GM18861 (cell line): ENCODE results near the gene PSMF1.
"Not testable (repeated sequence)": the region's sequence is repeated elsewhere in the genome, so short reads cannot be mapped to it uniquely, and the experiment has no call there.

ENCODE experiments used
- ATAC-seq: cut with Tn5 transposase; IDR thresholded peaks from one replicate; pipeline ENCODE4 v1.9.1; 2021; ENCODE audit not compliant: unreplicated experiment

PSMF1 gene

GRCh38 chr20:1122388-1123315, 4.2 kb downstream of the PSMF1 start:
- ATAC-seq, result no peak

- no peak for ATAC-seq
Observed at GRCh38 chr20:1123666-1124065, 5.3 kb downstream of the PSMF1 start.

- no peak for ATAC-seq
Observed at GRCh38 chr20:1124421-1124820, 6.0 kb downstream of the PSMF1 start.

- ATAC-seq, result no peak
Observed at GRCh38 chr20:1125277-1125676, 6.9 kb downstream of the PSMF1 start.

- ATAC-seq, result no peak
Observed at GRCh38 chr20:1127840-1128239, 9.4 kb downstream of the PSMF1 start.

- ATAC-seq, result no peak
Observed at GRCh38 chr20:1130058-1130694, 11.8 kb downstream of the PSMF1 start.

GRCh38 chr20:1130847-1131246, 12.4 kb downstream of the PSMF1 start:
- ATAC-seq, result no peak

- ATAC-seq, result no peak
Observed at GRCh38 chr20:1131354-1131753, 13.0 kb downstream of the PSMF1 start.

- ATAC-seq, result no peak
Observed at GRCh38 chr20:1134355-1134754, 16.0 kb downstream of the PSMF1 start.

GRCh38 chr20:1134836-1135235, 16.4 kb downstream of the PSMF1 start:
- ATAC-seq, result no peak

- no peak for ATAC-seq
Observed at GRCh38 chr20:1137236-1137635, 18.8 kb downstream of the PSMF1 start.

- no peak for ATAC-seq
Observed at GRCh38 chr20:1144401-1145172, 26.2 kb downstream of the PSMF1 start.

- ATAC-seq, result no peak
Observed at GRCh38 chr20:1146957-1147356, 28.6 kb downstream of the PSMF1 start.

GRCh38 chr20:1149812-1150211, 31.4 kb downstream of the PSMF1 start:
- not testable (repeated sequence) for ATAC-seq

- no peak for ATAC-seq
Observed at GRCh38 chr20:1150218-1150617, 31.8 kb downstream of the PSMF1 start.

GRCh38 chr20:1150968-1151367, 32.6 kb downstream of the PSMF1 start:
- no peak for ATAC-seq

- no peak for ATAC-seq
Observed at GRCh38 chr20:1154226-1154625, 35.8 kb downstream of the PSMF1 start.

GRCh38 chr20:1154691-1155090, 36.3 kb downstream of the PSMF1 start:
- ATAC-seq, result no peak

- no peak for ATAC-seq
Observed at GRCh38 chr20:1155342-1155741, 36.9 kb downstream of the PSMF1 start.

GRCh38 chr20:1160496-1160895, 42.1 kb downstream of the PSMF1 start:
- ATAC-seq, result no peak

- no peak for ATAC-seq
Observed at GRCh38 chr20:1160991-1161390, 42.6 kb downstream of the PSMF1 start.

- no peak for ATAC-seq
Observed at GRCh38 chr20:1163105-1163504, 44.7 kb downstream of the PSMF1 start.
